DMS153 treated with DMSO at 0.1 percent for 48 hours (cell line): ENCODE measurements around the gene ICAM2.

Source experiments
- DNase-seq: peaks from one replicate; lab custom pipeline; 2025; ENCODE audit not compliant: unreplicated experiment; lab: John Stamatoyannopoulos, UW

The ICAM2 gene

GRCh38 chr17:63978272-63979200 lies 41.9 kb downstream of the ICAM2 start:
- DNase-seq = no peak

DNA sequence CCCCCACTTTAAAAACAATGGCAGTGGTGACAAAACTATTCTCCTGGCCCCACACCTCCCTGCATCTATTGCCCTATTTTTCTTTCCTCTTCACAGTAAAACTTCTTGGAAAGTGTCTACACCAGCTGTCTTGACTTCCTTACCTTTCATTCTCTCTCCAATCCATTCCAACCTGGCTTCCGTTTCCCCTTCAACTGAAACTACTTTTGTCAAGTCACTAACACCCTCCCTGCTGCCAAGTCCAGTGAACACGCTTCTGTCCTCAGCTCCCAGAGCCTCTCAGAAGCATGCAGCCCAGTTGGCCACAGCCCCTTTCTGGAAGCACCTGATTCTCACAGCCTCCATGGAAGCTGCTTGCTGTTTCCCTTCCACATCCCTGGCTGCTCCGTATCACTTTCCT lies 43.7 kb downstream of the ICAM2 start:
- no peak for DNase-seq

GRCh38 chr17:63975541-63976092 lies 44.8 kb downstream of the ICAM2 start:
- no peak for DNase-seq

DNA sequence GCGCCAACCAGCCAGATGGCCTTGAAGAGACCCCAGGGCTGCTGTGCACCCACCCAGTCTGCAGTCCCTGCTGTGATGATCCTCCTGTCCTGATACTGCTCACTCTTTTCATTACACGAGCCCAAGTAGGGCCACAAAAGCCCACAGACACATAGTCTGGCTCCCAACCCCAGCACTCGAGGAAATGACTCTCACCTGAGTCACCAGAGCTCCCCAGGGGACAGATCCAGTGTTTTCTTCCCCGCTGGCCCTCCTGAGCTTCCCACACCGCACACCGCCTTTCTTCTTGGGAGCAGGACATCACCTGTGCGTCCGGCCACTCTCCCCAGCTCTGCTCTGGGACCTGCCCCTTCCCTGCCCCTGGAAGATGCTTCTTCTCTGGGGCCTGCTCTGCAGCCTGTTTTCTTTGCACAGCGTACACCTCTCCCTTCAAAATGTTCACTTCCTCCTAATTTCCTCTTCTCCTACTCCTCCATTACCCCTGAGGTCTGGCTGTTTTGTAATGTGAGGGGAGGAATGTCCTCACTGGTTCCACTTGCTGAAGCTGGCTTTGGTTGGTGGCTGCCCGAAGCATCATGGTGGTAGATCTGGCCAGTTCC lies 45.7 kb downstream of the ICAM2 start:
- no peak for DNase-seq

DNA sequence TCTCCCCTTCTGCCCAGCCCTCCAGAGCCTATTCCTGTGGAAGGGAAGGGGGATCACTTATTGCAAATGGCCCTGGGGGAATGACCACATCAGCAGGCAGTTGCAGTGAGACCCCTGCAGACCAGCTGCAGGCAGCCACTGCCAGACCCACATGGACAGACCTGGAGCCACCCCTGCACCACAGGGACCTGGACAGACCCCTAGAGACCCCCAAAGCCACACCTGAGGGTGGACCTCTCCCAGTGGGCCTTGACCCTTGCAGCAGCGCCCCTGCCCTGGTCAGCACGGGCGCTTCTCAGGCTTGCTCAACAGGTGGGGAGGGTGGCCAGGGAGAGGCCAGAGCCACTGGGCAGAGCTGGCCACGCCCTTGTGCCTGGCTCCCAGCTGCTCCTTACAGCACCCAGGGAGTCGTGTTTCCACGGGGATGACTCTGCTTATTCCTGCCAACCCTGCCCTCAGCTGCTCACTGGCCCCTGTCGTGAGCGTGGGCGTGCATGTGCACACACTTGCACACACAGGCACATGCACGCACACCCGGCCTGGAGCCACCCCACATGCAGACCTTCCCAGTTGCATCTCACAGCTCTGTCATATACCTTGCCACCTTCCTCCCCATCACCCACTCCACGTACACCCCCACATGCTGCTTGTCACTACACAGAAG lies 46.4 kb downstream of the ICAM2 start:
- DNase-seq = peak; percentile 2

- DNase-seq = no peak
Observed at GRCh38 chr17:63973247-63973646, 47.2 kb downstream of the ICAM2 start.

DNA sequence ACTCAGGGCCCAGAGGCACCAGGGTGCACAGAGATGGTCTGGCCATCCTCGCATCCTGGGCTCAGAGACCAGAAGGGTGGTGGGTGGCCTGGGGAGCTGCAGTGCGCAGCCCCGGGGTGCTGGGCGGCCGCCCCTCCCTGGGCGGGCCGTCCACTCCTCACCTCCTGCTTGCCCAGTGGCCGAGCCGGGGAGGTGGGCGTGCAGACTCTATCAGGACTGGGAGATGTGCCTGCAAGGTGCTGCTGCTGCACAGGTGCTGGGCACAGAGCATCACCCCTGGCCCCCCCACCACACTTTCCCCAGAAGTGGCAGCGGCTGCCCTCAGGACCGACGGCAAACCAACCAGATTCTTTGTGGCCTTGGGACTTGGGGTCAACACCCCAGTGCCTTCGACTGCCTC lies 47.6 kb downstream of the ICAM2 start, which contains the start of gene SCN4A:
SCN4A (minus strand) TSS at position 123 of the 400 bp plus-strand sequence; CDS start at position 46, 77 bp downstream.
- no peak for DNase-seq

DNA sequence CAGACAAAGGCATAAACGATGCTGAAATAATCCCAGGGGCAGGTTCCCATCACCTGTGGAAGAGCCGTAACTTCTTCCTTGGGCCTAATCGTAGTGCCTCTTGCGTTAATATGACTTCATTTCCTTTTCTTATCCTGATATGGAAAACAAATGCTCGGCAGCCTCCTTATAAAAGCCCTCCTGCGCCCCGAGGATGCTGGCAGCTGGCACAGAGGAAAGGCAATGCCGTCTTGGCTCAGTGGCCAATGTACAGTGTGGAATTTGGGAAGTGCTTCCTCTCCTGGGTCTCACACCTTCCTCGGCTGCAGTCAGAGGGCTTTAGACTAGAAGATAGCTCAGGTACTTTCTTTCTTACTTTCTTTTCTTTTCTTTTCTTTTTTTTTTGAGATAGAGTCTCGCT lies 51.2 kb downstream of the ICAM2 start:
- DNase-seq = no peak

GRCh38 chr17:63967953-63968352 lies 52.5 kb downstream of the ICAM2 start:
- no peak for DNase-seq

GRCh38 chr17:63966646-63967264 lies 53.7 kb downstream of the ICAM2 start:
- no peak for DNase-seq

- no peak for DNase-seq
Observed at GRCh38 chr17:63963123-63963522, 57.3 kb downstream of the ICAM2 start.

DNA sequence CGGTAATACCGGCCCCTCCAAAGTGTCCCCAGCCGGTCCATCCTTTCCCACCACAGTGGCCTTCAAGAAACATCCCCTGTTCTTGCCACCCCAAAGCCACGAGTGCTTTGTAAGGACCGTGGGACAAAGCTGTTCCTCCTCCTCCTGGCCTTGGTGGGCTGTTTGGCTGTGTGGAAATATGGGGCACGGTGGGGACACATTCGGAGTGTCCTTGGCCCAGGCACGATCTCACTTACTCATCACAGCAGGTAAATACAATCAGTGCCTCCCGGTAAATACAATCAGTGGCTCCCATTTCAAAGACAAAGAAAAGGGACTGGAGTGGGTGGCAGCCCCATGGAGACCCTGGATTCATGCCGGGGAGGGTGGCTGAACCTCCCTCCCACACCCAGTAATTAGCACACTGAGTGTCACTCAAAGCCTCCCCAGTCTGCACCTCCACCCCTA lies 58.1 kb downstream of the ICAM2 start:
- no peak for DNase-seq

GRCh38 chr17:63961355-63962212 lies 58.8 kb downstream of the ICAM2 start:
- DNase-seq = no peak

DNA sequence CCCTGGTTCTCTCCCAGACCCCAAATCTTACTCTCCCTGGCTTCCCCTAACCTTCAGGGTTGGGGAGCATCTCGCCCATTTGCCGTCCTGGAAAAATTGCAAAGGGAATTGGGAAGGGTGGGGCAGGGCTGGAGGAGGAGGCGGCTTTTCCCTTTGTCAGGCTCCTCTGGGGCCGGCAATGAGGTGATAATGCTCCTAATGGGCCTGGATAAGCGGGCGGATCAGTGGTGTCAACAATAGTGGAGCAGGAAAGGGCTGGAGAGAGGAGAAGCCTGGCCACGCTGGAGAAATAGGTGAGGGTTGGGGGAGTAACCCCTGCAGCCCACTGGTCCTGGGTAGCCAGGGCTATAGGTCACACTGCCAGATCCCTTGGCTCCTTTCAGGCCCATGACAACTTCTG lies 60.0 kb downstream of the ICAM2 start:
- DNase-seq = no peak

DNA sequence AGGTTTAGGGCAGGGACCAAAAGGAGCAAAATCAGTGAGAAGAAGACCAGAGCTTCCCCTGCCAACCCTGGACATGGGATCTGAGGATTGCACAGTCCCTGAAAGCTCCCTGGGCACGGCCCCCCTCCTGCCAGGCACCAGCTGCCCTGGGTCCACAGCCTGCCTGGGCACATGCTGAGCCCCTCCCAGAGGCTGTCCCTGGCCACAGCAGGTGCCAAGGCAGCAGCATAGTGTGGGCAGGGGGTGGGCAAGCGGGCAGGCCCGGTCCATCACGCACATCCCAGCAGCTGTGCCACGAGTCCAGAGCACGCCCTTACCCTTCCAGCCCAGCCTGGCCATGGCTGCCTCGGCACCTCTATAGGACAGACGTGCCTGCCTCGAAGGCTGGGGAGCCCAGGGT lies 60.4 kb downstream of the ICAM2 start:
- DNase-seq = no peak

DNA sequence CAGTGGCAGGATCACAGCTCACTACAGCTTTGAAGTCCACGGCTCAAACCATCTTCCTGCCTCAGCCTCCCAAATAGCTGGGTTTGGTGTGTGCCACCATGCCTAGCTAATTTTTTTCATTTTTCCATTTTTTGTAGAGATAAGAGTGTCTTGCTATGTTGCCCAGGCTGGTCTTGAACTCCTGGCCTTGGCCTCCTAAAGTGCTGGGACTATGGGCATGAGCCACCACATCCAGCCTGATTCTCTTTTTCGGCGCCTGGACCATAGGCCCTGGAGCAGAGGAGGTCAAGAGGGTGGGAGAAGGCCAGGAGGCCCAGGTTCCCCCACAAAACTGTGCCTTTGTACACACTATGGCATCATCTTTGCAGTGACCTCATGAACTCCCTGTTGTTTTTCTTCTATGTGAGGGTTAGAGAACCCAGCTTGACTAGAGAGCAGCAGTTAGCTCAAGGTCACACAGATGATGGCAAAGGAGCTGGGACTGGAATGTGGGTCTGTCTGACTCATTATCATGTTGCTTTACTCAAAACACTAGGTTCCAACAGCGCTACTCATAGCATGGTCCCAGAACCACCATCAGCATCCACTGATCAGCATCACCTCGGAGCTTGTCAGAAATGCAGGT lies 64.0 kb downstream of the ICAM2 start:
- DNase-seq = no peak

GRCh38 chr17:63955791-63956190 lies 64.6 kb downstream of the ICAM2 start:
- DNase-seq = no peak

DNA sequence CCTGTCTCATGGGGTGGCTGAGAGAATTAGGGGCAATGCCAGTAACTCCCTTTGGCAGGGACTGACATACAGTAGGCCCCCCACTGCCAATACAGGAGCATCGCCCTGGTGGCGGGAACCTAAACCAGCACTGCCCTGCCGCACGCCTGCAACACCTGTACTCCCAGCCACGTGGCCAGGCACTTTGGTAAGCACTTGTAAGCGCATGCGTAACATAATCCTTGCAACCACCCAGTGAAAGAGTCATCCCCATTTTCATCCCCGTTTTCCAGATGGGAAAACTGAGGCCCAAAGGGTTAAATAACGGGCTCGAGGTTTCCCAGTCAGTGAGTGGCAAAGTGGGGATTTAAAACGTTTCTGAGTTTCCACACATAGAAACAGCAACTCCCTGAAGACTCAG lies 65.2 kb downstream of the ICAM2 start:
- no peak for DNase-seq

- no peak for DNase-seq
Observed at GRCh38 chr17:63954402-63955063, 65.9 kb downstream of the ICAM2 start.
